Activated CD8-positive, alpha-beta memory T cell treated with anti-CD3 and anti-CD28 coated beads for 48 hours (primary cell): ENCODE measurements around the gene CDCA5.

Source experiments
- DNase-seq, 3 experiments: peaks; one replicate each; pipeline ENCODE4 v3.0.0-alpha.2; 2020; ENCODE audit warnings: low read depth in 2 of 3, low spot score in 2 of 3

The CDCA5 gene, protein sequence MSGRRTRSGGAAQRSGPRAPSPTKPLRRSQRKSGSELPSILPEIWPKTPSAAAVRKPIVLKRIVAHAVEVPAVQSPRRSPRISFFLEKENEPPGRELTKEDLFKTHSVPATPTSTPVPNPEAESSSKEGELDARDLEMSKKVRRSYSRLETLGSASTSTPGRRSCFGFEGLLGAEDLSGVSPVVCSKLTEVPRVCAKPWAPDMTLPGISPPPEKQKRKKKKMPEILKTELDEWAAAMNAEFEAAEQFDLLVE

DNA sequence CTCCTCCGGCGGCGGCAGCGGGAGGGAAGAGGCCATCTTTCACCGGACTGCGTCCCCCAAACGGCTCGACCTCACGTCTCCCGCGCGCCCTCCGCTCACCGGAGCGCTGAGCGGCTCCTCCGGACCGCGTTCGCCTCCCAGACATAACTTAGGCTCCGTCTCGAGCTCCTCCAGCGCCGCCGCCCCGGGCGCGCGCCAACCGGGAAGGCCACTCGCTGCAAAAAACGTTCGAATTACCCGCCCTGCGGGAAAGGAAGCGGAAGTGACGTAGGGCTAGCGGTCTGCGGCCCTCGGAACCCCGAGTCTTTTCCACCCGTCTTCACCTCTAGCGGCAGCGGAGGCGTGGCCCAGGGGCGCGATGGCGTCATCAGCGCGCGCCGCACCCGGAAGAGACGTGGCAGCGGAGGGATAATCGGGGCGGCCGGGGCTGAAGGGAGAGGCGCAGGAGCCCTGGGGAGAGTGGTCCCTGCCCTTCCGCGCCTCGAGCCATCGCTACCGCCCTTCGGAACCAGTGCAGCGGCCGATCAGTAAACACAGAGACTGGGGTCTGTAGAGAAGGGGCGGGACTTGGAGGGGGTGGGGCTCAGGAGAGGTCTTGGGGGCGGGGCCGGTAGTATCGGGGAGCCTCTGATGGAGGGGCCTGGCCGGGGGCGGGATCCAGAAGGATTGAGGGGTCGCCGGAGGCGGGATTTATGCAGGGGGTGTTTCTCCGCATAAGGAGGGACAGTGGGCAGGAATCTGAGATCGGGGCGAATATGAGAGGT, at the start of gene CDCA5, which contains the start of gene ZFPL1:
Gene CDCA5, minus strand, starts transcription at position 207 of the 764 bp plus-strand sequence. Its CDS starts 62 bp downstream, at position 145.
Gene ZFPL1, plus strand, starts transcription at position 389 of the 764 bp plus-strand sequence. CDS start 477 bp downstream, outside the sequence.
- DNase-seq = peak; percentile 96 to 98 (median 97)

DNA sequence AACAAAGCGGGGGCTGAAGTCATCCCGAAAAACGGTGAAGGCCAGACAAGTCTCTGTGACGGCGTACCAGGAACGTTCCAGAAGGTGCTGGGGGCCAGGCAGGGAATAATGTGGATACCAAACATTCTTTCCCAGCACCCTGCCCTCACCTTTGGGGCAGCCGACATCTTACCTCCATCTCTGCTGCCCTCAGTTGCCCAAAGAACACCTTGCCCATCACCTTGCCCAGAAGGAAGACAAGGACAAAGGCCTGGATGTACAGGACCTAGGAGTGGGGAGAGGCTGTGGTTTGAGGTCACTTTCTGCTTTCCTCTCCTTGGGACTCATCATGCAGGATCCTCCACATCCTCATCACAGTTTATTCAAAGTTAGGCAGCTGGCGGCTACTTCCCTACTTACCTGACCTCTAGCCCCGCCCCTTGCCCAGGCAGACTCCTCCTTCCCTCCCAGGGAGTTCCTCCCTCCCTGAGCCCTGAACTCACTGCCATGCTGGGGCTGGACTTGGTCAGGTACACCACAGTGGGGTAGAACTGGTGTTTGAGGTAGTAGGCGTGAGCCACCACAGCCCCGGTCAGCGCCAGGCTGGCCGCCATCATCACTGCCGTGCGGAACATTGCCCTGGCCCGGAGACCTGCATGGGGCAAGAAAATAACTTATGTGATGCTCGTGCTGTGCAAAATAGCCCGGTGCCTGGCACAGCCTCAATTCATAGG, 49.3 kb upstream of the CDCA5 start:
- DNase-seq = no peak

DNA sequence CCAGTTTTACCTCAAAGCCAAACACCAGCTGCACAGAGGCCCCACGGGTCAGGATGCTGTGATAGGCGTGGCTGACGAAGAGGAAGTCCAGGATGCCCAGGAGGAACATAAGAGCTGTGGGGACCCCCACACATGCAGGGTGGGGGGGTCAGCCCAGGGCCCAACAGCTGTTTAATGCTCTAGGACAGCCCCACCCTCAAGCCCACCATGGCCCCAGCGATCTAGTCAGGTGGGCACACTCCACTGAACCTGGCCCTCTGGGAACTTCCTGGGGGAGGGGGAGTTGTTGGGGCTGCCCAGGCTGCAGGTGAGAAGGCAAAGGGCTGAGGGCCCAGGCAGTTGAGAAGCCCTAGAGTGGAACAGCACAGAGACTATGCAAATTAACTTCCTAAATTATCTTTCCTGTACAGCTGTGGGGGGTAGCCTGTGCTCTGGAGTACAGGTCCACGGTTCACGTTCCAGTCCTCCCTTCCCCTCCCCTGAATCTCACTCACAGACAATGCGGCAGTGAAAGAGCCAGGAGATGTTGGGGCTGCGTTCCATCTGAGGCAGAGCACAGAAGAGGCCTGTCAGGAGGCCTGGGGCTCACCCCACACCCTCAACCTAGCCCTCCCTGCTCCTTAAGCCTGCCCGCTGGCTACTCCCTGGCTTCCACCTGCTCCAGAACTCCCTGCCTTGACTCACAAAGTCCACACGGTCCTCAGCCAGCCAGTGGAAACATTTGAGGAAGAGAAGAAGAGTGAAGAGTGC, 48.6 kb upstream of the CDCA5 start:
- no peak for DNase-seq

DNA sequence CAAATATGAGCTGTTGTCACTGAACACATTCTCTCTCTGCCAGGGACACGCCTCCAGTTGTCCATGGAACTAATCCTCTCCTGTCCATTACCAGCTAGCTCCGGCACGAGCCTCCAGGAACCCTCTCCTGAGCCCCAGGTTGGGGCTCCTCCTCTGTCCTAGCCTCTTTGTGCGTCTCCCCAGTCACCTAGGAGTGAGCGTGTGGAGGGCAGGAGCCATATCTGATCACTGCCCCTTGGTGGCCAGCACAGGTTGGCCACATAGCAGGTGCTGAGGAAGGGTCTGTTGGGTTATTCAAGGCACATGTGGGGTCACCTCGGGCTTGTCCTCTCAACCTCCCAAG, 48.0 kb upstream of the CDCA5 start:
- no peak for DNase-seq

DNA sequence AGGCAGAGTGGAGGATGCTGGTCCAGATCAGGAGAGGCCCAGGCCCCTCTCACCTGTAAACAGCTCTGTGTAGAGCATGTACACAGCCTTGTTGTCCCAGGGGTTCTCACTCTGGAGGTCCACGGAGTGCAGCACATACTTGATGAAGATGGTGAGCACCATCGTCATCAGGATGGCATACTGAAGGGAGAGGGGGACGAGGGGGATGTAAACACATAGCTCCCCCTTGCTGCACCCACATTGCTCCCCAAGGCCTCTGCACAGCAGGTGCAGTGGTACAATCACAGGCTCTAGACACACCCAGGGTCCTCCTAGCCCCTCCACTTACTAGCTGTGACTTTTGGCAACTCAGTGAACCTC, 47.6 kb upstream of the CDCA5 start:
- no peak for DNase-seq

DNA sequence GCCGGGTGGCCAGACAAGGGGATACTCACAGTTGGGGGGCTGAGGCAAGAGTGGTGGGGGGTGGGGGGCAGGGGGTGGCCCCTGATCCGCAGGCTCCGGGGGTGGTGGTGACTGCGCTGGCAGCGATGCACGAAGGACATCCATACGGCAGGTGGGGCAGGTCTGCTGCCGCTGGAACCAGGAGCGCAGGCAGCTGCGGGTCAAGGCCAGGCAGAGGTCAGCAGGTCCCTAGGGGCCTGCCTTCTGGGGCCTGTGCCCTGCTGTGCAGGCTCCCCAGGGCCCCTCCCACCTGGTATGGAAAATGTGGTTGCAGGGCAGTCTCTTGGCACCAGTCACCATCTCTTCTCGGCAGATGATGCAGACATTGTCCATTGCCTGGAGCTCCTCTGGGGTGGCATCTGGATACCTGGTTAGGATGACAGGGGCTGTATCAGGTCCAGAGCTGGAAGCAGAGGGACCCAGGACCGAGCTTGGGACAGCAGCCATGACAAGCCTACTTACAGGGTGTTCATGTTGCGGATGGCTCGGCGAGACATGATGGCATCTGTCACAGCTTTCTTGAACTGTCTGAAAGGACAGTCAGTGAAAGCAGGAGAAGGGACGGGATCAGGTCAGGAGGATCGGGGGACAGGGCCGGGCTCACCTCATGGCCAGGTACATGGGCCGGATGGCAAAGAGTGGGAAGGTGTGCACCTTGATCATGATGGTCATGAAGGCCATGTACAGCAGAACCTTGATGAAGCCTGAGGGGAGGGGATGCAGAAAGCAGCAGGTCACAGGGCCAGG, 47.0 kb upstream of the CDCA5 start:
- no peak for DNase-seq

DNA sequence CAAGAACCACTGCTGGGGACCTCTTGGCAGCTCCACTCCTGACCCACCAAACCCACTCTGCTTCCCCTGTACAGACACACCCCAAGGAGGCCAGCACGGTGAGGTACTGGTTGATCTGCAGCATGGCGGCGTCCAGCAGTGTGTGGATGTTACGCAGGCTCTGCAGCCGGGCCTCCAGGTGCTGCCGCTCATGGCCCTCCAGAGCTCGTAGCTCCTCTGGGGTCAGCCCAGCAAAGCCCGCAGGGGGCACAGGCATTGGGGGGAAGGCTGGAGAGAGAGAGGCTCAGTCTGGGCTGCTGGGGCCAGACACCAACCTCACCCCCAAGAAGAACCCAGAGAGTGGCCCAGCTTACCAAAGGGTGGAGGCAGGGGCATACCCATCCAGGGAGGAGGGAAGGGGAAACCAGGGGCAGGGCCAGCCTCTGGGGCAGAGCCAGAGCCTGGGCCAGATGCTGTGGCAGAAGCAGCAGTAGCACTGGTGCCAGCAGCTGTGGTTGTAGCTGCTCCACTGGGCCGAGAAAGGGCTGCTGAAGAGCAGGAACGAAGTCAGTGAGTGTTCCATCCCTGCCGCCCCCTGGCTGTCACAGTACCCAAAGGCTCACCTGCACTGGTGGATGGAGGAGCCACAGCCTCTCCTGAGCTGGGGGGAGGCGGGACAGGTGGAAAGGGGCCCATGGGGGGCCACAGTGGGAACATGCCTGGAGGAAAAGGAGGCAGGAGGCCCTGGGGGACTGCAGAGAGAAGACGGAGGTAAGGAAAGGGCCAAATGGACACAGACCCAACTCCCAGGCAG, 46.0 kb upstream of the CDCA5 start:
- DNase-seq = no peak

DNA sequence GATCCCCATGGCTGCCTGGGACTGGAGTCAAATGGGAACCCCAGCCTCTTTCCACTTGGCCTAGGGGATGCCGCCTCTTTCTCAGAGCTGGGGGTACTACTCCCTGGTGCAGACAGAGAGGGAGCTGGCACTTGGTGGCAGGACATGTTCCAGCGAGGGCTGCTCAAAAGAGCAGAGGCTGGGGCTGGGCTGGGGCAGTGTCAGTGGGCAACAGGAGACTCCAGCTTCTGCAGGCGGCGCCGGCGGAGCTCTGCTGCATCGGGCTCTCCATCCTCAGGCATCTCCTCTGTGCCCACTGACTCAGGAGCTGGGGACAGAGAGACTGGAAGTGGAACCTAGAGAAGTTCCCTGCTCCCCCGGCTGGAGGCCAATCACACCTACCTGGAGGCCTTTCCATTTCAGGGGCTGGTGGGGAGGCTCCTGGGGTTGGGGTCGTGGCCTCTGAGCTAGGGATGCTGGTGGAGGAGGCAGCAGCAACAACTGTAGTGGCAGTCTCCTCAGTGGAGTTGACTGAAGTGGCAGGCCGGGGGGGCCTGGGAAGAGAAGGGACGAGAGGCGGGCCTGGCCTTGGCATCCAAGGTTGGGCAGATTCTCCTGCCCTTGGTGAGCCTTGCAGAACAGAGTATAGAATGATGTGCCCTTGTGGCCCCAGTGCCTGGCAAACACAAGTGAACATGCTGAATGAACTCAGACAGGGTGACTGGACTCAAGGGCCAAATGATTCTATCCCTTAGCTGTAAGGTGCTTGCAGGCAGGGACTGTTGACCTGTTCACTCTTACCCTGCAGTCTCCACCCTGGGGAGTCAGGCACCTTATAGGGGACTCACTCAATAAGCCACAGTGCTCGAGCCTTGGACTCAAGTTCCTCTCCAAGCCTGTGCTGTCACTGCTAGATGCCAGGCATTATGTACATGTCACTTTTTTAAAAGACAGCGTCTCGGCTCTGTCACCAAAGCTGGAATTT, 44.6 kb upstream of the CDCA5 start:
- DNase-seq = no peak

DNA sequence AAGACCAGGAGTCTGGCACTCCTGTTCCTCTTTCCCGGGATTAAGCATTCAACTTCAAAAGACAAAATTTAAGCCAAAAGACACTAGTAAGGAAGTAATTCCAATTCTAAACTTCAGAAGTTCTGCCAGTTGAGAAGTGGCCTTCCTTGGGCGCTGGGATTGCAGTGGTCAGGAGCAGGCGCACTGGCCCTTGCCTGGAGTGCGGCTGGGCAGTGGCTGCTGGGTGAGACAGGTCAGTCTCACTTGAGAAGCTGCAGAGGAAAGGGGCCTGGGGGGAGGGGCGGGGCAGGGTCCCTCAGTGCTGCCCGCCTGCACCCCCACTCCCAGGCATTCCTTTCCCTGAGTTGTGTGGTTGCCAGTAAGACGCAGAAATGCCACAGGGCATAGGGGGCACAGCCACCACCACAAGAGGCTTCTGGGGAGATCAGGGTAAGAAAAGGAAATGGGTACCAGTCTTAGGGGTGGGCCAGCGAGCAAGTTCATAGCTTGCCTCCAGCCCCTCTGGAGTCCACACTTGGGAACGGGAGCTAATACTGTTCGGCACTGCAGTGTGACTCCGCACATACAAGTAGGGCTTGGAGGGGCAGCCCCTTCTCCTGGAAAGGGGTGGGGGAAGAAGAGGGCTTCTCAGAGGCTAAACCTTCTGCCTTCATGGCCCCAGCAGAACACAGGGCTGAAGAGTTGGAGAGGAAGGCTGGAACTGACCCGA, 43.8 kb upstream of the CDCA5 start:
- DNase-seq = no peak

DNA sequence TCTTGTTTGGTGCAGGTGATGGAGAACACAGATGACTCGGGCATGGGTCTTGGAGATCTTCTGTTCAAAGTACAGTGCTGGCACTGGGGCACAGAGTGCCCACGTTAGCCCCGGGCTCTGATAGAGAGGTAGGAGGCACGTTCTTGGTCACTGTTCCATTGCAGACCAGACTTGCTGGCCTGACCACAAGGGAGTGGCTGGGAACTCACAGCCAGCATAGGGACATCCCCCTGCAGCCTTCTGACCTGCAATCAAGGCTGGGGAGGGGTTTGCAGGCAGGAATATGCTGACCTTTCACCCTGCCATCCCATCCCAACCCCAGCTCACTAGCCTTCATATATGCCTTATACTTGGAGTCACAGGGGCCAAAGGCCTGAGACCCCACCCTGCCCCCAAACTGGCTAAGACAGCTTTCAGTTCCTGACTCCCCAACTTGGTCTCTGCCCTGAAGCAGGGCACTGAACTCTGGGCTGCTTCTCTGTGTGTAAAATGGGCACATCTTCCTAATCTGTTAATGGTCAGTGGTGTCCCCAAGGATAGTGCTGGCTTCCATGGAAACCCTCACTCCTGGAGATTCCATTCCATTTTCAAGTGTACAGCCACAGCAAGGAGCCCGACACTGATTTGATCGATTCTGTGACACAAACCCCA, 42.9 kb upstream of the CDCA5 start:
- no peak for DNase-seq

DNA sequence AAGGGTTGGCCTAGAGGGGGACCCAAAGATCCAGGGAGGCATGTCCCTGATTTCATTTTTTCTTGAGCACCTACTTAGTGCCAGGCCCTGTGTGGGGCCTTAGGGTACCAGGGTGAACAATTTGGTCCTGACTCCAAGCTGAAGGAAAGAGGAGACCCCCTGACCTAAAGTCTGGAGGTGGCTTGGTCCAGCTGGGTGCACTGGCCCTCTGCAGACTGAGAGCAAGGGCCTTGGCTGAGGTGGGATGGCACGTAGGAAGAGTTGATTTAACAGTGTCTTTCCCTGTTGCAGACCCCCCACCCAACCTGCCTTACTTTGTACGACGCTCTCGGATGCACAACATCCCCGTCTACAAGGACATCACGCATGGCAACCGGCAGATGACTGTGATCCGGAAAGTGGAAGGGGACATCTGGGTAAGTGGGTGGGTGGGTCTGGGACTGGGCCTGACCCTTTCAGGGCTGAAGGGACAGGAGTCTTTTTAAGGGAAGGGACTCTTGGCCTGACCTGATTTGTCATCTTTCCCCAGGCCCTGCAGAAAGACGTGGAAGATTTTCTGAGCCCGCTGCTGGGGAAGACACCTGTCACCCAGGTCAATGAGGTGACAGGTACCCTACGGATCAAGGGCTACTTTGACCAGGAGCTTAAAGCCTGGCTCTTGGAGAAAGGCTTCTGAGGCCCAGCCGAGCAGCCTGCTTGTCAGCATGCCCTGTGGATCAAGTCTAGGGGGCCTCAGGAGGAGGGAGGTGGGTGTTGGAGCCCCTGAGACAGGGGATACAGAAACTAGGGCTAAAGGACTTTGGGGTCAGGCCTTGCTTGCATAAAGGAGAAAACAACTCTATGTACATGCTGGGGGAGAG, 41.6 kb upstream of the CDCA5 start:
- DNase-seq = no peak

DNA sequence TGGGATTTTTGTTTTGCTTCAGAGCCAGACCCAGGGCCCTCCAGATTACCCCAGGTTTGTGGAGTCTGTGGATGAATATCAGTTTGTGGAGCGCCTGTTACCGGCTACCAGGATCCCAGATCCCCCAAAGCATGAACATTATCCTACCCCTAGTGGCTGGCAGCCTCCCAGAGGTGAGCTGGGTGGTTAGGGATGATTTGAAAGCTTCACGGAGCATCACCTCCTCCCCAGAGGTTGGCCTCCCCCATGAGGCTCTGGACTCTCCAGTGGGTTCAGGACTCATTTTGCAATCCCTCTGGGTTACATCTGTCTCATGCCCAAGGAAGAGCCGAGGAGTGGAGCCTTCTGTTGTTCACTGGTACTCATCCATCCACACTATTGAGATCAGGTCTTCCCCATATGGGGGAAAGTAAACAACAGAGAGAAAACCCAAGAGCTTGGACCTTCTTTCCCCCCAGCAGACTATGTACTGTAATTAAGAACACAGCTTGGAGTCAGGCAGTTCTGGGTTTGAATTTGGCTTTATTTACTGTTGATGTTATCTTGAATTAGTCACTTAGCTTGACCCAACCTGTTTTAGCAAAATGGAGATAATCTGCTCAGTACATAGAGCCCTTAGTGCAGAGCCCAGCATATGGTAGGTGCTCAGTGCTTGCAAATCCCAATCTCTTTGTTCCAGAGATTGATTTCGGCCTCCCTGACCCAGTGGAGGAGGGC, 40.8 kb upstream of the CDCA5 start:
- DNase-seq = no peak

DNA sequence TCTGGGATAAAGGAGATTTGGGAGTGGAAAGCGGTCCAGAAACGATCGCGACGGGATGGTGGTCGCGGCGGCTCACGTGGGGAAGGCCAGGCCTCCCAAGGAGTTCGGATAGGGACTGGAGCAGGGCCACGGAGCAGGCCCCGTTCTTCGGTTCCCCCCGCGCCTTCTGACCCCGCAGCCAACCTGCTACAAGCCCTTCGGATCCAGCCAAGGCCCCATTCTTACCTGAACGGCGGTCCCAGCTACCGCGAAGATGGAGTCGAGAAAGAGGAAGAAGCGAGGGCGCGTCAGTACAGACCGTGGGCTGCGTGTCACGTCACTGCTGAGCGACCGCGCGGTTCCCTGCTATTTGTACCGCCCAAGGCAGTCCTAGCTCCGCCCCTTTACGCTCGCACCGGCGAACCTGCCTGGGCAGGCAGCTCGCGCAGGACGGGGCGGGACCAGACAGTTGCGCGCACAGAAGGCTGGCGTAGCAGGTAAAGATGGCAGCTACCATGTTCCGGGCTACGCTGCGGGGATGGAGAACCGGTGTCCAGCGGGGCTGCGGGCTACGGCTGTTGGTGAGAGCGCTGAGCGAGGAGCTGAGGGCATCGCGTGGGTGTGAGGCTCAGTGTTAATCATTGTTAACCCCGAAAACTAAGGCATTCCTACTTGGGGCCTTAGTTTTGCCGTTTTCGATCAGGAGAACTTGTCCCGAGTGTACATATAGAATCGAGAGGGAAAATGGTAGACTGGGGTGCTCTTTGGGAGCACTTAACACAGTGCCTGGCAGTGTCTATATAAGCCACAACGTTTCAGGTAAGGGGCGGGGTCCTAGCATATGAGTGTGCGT, 38.2 kb upstream of the CDCA5 start, which contains the start of the genes FAU and MRPL49:
Gene FAU, minus strand, starts transcription at position 270 of the 832 bp plus-strand sequence. CDS start 321 bp downstream, outside the sequence.
Gene MRPL49, plus strand, starts transcription at position 457 of the 832 bp plus-strand sequence. Its CDS starts 26 bp downstream, at position 483.
- peak; percentile 92 to 96 (median 94) for DNase-seq

DNA sequence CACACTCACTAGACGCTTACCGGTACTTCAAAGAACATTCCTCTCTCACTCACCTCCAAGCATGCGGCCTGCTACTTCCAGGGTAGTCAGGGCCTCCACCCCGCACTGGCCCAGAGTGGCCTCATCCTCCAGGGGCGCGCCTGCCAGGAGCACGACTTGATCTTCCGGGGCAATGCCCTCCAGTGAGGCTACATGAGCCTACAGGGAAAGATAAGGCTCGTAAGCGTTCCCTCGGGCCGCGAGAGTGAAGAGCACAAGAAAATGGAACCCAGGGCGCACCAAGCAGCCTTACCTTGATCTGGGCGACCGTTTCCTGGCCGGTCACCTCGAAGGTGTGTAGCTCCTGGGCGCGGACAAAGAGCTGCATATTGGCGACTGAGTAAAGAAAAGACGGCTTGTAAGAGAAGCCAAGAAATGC, 37.6 kb upstream of the CDCA5 start:
- DNase-seq = no peak

DNA sequence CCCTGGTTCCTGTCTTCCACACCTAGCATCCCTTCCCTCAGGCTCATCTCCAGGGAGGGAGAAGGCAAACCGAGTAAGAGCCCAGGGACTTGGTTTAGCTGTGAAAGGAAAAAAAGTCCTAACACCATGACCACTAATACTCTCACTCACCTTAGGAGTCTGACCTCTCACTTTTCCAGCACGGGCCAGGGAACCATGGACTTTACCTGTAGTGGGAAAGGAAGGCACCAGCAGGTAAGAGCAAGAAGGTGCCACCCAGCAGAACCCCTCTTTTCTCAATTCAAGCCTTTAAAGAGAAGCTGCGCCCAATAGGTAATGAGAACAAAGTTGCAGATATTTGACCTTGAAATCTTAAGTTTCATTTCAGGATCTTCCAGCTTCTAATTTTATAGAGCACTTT, 37.0 kb upstream of the CDCA5 start:
- DNase-seq = no peak
